K562 (cell line): Measurements from ENCODE around the gene PITHD1. TPM values are rescaled to one million over a fixed set of nuclear protein-coding genes. Genes with fewer than 3 reads are reported as not detected.

ENCODE experiments used
- COPS2 ChIP-seq: fragments of 450-650 bp; conservative IDR thresholded peaks from 2 replicates; pipeline ENCODE4 v1.6.1; 2016; ENCODE audit warnings: mild to moderate bottlenecking, moderate library complexity
- CREB1 ChIP-seq, 2 experiments: sonication (generic) in 1 of 2; formaldehyde crosslinking in 1 of 2; IDR thresholded peaks; 2 replicates each; pipeline versions ENCODE4 v1.6.1 to v1.8.0; 2012 to 2022; ENCODE audit warnings: inconsistent platforms in 1 of 2, mild to moderate bottlenecking in 1 of 2, missing genetic modification reagents in 1 of 2, moderate library complexity in 1 of 2
- ELF4 ChIP-seq: fragments of 450-650 bp; formaldehyde crosslinking; IDR thresholded peaks from 2 replicates; pipeline ENCODE4 v1.4.0; 2022; ENCODE audit warnings: missing genetic modification characterization
- KLF13 ChIP-seq: fragments of 450-650 bp; IDR thresholded peaks from 2 replicates; pipeline ENCODE4 v1.6.1; 2016; ENCODE audit warnings: missing genetic modification characterization, low read depth, mild to moderate bottlenecking, missing compliant biosample characterization, moderate library complexity, borderline replicate concordance
- REST ChIP-seq, 2 experiments: fragments of 450-650 bp; formaldehyde crosslinking in 1 of 2; IDR thresholded peaks; 2 replicates each; pipeline versions ENCODE4 v1.4.0 to v1.6.1; 2014 to 2020; ENCODE audit warnings: mild to moderate bottlenecking in 2 of 2, borderline replicate concordance in 1 of 2, low read depth in 1 of 2
- SAFB ChIP-seq: fragments of 200-400 bp; formaldehyde crosslinking; IDR thresholded peaks from 2 replicates; pipeline ENCODE4 v1.6.1; 2017; ENCODE audit warnings: low read depth, low read length, borderline replicate concordance
- SMC3 ChIP-seq: conservative IDR thresholded peaks from 2 replicates; pipeline ENCODE4 v1.6.1; 2011; ENCODE audit warnings: low read depth, low read length, improper control_type of control experiment; ENCODE audit not compliant: insufficient read depth
- SRF ChIP-seq, 2 experiments: fragments of 250-450, 450-650 bp in 1 of 2; sonication (Bioruptor Pico) in 1 of 2; sonication (generic) in 1 of 2; formaldehyde crosslinking; IDR thresholded peaks; 2 replicates each; pipeline versions ENCODE4 v1.5.0 to v1.5.1; 2020 to 2022; ENCODE audit warnings: mild to moderate bottlenecking in 1 of 2, missing genetic modification reagents in 1 of 2
- STAT6 ChIP-seq: sonication (generic); formaldehyde crosslinking; IDR thresholded peaks from 2 replicates; pipeline ENCODE4 v1.8.1; 2023; ENCODE audit warnings: mild to moderate bottlenecking, missing genetic modification reagents
- TAF9B ChIP-seq: fragments of 450-650 bp; IDR thresholded peaks from 2 replicates; pipeline ENCODE4 v1.6.1; 2018; ENCODE audit warnings: mild to moderate bottlenecking; ENCODE audit not compliant: partially characterized antibody
- ZBTB12 ChIP-seq: fragments of 250-450 bp; sonication (Bioruptor Pico); IDR thresholded peaks from 2 replicates; pipeline ENCODE4 v1.4.0; 2020
- ZNF707 ChIP-seq: fragments of 250-450 bp; sonication (Bioruptor Pico); conservative IDR thresholded peaks from 2 replicates; pipeline ENCODE4 v1.8.0; 2022; ENCODE audit warnings: inconsistent platforms, mild to moderate bottlenecking, moderate library complexity
- polyA plus RNA-seq, 8 experiments: library from polyadenylated mRNA; depleted of rRNA in 4 of 8; stranded (reverse) in 5 of 8; unstranded in 3 of 8; fragments of >200 nt; fragmentation: Nextera tagmentation in 2 of 8; fragmentation: Illumina TruSeq in 1 of 8; extraction: Ambion mirVana in 2 of 8; extraction: Trizol in 1 of 8; gene quantifications; 2 replicates each; pipeline versions ENCODE4 v1.2.1 to v1.2.3, GENCODE V29; 2011 to 2014; ENCODE audit warnings: inconsistent platforms in 1 of 8, missing spikeins in 1 of 8
- total RNA-seq, 7 experiments: library from RNA; depleted of rRNA in 6 of 7; stranded (reverse); fragments of >200 nt in 6 of 7; fragmentation: Illumina TruSeq in 2 of 7; extraction: Trizol in 2 of 7; gene quantifications; 2 replicates each; pipeline versions ENCODE4 v1.2.1 to v1.2.3, GENCODE V29; 2011 to 2021; ENCODE audit warnings: low replicate concordance in 1 of 7

Gene PITHD1
- total and polyA plus RNA-seq, 9 of the 15 experiments (the other 6 are each of a cell fraction or from before 2014, with no cell fraction given): 46.5 to 175 (median 149) TPM

- TF ChIP-seq REST (IDR thresholded peaks at IDR 0.05; ENCODE audit: borderline replicate concordance): peak; percentile 82
- no peak for TF ChIP-seq REST (CRISPR knock-in tag; IDR thresholded peaks at IDR 0.05; ENCODE audit: low read depth)
- TF ChIP-seq TAF9B: no peak
- 0 out of 2 replicates have a peak, but pooled peaks have one; percentile 18 for TF ChIP-seq ZBTB12 (CRISPR knock-in tag)
- TF ChIP-seq STAT6 (CRISPR knock-in tag): peak; percentile 64; the same call in 1 of the 2 replicates
- no peak for TF ChIP-seq KLF13
- no peak for TF ChIP-seq SAFB
- no peak for TF ChIP-seq COPS2
- TF ChIP-seq SRF (CRISPR knock-in tag; IDR thresholded peaks at IDR 0.05): no peak; a peak in 1 of 4 replicates
- TF ChIP-seq SMC3: peak; percentile 92
- TF ChIP-seq CREB1 (IDR thresholded peaks at IDR 0.05): no peak
- TF ChIP-seq CREB1 (CRISPR knock-in tag; IDR thresholded peaks at IDR 0.05): no peak
- TF ChIP-seq ZNF707 (CRISPR knock-in tag): no peak
- no peak for TF ChIP-seq ELF4 (CRISPR knock-in tag)
Measured at GRCh38 chr1:23772049-23772853, 6.0 kb upstream of the PITHD1 start (continued).
